ENCODE measurements around the gene ALDOB. TPM values are rescaled to one million over a fixed set of nuclear protein-coding genes. Genes with fewer than 3 reads are reported as not detected.

ALDOB gene
- total RNA-seq, 6 experiments from 2014 or later = not detected

DNA sequence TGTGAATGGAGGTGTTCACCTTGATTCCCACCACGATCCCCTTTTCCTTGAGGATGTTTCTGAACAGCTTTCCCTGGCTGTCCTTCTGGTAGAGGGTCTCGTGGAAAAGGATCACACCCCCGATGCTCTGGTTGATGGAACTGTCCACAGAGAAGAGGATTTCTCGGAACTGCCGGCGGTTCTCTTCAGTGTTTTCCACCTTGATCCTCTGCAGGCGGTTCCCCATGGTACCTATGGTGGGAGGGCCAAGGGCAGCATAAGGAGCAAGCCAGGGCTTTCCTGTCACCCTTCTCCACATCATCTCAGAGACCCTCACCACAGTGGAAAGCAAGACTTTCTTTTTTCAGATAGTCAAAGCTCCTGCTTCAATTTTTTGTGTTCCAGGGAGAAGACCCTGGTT lies 5.8 kb downstream of the ALDOB start:
- Mint-ChIP-seq H3K36me3 (ENCODE audit: low read depth) (no peaks in the 10 kb centered on the region), H3K27me3 (ENCODE audit: insufficient read depth) (peaks cover 12% of the 10 kb centered on the region), H3K27ac (no peak overlapping the region), H3K4me1 (ENCODE audit: low read depth) (no peaks in the 10 kb centered on the region), H3K9me3 (no peaks in the 10 kb centered on the region), H3K4me3 (no peak overlapping the region)
- no peak for DNase-seq
- no peak for TF ChIP-seq CTCF (IDR thresholded peaks at IDR 0.05)

DNA sequence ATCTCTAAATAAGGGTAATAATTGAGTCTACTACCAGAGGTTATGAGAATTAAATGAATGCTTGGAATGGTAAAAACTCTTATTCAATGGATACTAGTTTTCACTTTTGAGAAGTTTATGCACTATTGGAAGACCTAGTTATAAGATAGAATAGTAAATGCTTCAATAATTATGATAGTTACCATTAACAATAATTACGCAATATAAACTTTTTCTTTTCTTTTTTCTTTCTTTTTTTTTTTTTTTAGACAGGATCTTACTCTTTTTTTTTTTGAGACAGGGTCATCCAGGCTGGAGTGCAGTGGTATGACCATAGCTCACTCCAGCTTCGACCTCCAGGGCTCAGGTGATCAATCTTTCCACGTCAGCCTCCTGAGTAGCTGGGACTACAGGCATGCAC lies 6.7 kb downstream of the ALDOB start:
- Mint-ChIP-seq H3K4me1 (ENCODE audit: low read depth) (no peaks in the 10 kb centered on the region), H3K27ac (no peak overlapping the region), H3K27me3 (ENCODE audit: insufficient read depth) (peaks cover 12% of the 10 kb centered on the region), H3K4me3 (no peak overlapping the region), H3K36me3 (ENCODE audit: low read depth) (no peaks in the 10 kb centered on the region), H3K9me3 (no peaks in the 10 kb centered on the region)
- TF ChIP-seq CTCF (IDR thresholded peaks at IDR 0.05) = no peak
- DNase-seq = no peak

GRCh38 chr9:101427957-101428655 lies 7.5 kb downstream of the ALDOB start:
- peaks cover 8% of the 10 kb centered on the region for H3K27me3 Mint-ChIP-seq (ENCODE audit: insufficient read depth)
- DNase-seq = no peak
- H3K36me3 Mint-ChIP-seq (ENCODE audit: low read depth) = no peaks in the 10 kb centered on the region
- H3K4me1 Mint-ChIP-seq (ENCODE audit: low read depth) = no peaks in the 10 kb centered on the region
- no peak overlapping the region for H3K4me3 Mint-ChIP-seq
- H3K27ac Mint-ChIP-seq = no peak overlapping the region
- no peak for TF ChIP-seq CTCF (IDR thresholded peaks at IDR 0.05)
- no peaks in the 10 kb centered on the region for H3K9me3 Mint-ChIP-seq

DNA sequence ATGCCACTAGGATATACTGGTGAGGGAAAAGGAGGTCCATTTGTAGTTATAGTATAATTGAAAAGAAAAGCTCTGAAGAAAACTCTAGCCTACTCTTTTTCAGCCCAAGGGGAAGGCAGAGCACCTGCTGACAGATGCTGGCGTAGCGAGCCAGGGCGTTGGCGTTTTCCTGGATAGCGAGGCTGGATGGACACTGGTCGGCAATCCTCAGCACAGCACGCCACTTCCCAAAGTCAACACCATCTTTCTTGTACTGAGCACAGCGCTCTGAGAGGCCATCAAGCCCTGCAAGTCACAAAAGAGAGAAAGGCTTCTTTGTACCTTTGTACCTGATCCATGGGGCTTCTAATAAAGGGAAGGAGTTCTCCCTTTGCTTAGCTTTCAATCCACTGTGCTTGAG lies 8.2 kb downstream of the ALDOB start:
- Mint-ChIP-seq H3K4me1 (ENCODE audit: low read depth) (no peaks in the 10 kb centered on the region), H3K27me3 (ENCODE audit: insufficient read depth) (peaks cover 8% of the 10 kb centered on the region), H3K9me3 (no peaks in the 10 kb centered on the region), H3K36me3 (ENCODE audit: low read depth) (no peaks in the 10 kb centered on the region), H3K27ac (no peak overlapping the region), H3K4me3 (no peak overlapping the region)
- no peak for DNase-seq
- TF ChIP-seq CTCF (IDR thresholded peaks at IDR 0.05) = no peak

DNA sequence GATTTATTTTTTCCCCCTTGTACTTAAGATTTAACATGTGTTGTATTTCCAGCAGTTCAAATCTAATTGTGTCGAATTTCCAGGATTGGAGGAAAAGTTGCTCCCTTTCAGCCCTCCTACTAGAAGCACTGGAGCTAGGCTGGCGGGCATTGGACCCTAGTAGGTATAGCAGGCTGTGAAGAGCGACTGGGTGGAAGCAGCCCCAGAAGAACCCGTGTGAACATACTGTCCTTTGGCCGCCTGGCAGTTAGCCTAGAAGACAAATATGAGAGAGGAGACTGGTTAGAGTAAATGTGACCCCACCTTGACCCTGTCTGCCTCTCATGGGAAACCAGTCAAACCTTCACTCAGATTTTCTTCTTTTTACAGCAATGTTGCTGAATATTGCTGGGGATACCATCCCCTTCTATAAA lies 13.9 kb downstream of the ALDOB start:
- Mint-ChIP-seq H3K4me3 (no peak overlapping the region), H3K27me3 (ENCODE audit: insufficient read depth) (peaks cover 3% of the 10 kb centered on the region; the same call in 1 of the 2 replicates), H3K27ac (no peak overlapping the region), H3K36me3 (ENCODE audit: low read depth) (no peaks in the 10 kb centered on the region), H3K9me3 (no peaks in the 10 kb centered on the region), H3K4me1 (ENCODE audit: low read depth) (peaks cover 7% of the 10 kb centered on the region; the same call in 1 of the 2 replicates)
- no peak for DNase-seq
- no peak for TF ChIP-seq CTCF (IDR thresholded peaks at IDR 0.05)

Measured in HFFc6 (cell line).